Fibroblast of lung (primary cell): ENCODE results near the gene CDKN2B-AS1.

ENCODE experiments used
- CTCF ChIP-seq, 2 donors: IDR thresholded peaks in 1 of 2; conservative IDR thresholded peaks in 1 of 2; 1 replicate in 1 of 2; 2 replicates in 1 of 2; pipeline ENCODE4 v1.5.1; 2011 to 2012; ENCODE audit warnings: low read length in 2 of 2, control low read depth in 1 of 2, inconsistent platforms in 1 of 2, low read depth in 1 of 2, mild to moderate bottlenecking in 1 of 2
- EZH2 ChIP-seq: IDR thresholded peaks from 2 replicates; pipeline ENCODE4 v1.5.1; 2012; ENCODE audit warnings: low read length, control low read depth, mild to moderate bottlenecking; ENCODE audit errors: missing control alignments

- TF ChIP-seq CTCF (conservative IDR thresholded peaks at IDR 0.05 in 1 of 2, IDR thresholded peaks at IDR 0.05 in 1 of 2; ENCODE audit: low read depth in 1 of 2, low read length in 2 of 2) (no peak), EZH2 (no peak)
Measured at GRCh38 chr9:22044583-22044982, 50.0 kb downstream of the CDKN2B-AS1 start.
